ENCODE data around the gene COL28A1. TPM values are rescaled to one million over a fixed set of nuclear protein-coding genes. Genes with fewer than 3 reads are reported as not detected.

The COL28A1 gene
- total and polyA plus RNA-seq, 4 donors: 0.05 to 0.50 (median 0.18) TPM

- Histone ChIP-seq H3K9ac (ENCODE audit: low read depth in 1 of 2, low read length in 2 of 2) (no peak overlapping the region), H3K27ac (ENCODE audit: low read depth in 1 of 2, low read length in 2 of 2) (no peak overlapping the region), H3K36me3 (ENCODE audit: control insufficient read depth in 4 of 4, insufficient read depth in 3 of 4, low read depth in 1 of 4, low read length in 3 of 4) (no peaks in the 10 kb centered on the region), H3K27me3 (ENCODE audit: control insufficient read depth in 4 of 4, insufficient read depth in 4 of 4, low read length in 3 of 4) (no peaks in the 10 kb centered on the region), H3K9me3 (ENCODE audit: control insufficient read depth in 4 of 4, low read length in 3 of 4) (no peaks in the 10 kb centered on the region), H3K4me1 (ENCODE audit: control insufficient read depth in 4 of 4, insufficient read depth in 4 of 4, low read length in 3 of 4) (no peaks in the 10 kb centered on the region), H3K4me3 (ENCODE audit: low read depth in 1 of 3, low read length in 3 of 3) (no peak overlapping the region)
- WGBS: 80% methylated on average over 2 of the region's 2 CpGs
- TF ChIP-seq REST (IDR thresholded peaks at IDR 0.05) (no peak), RXRA (IDR thresholded peaks at IDR 0.05) (no peak), YY1 (IDR thresholded peaks at IDR 0.05) (no peak), FOXA1 (IDR thresholded peaks at IDR 0.05) (no peak), ZBTB33 (IDR thresholded peaks at IDR 0.05) (no peak), RAD21 (IDR thresholded peaks at IDR 0.05) (no peak), SP1 (IDR thresholded peaks at IDR 0.05) (no peak), FOXA2 (IDR thresholded peaks at IDR 0.05) (no peak), ATF3 (IDR thresholded peaks at IDR 0.05) (no peak), HNF4A (conservative IDR thresholded peaks at IDR 0.05) (no peak), NR2F2 (IDR thresholded peaks at IDR 0.05) (no peak), GABPA (IDR thresholded peaks at IDR 0.05 in 1 of 2, conservative IDR thresholded peaks at IDR 0.05 in 1 of 2) (no peak), TAF1 (conservative IDR thresholded peaks at IDR 0.05) (no peak), JUND (IDR thresholded peaks at IDR 0.05) (no peak), HNF4G (IDR thresholded peaks at IDR 0.05) (no peak)
- DNase-seq (ENCODE audit: low spot score): no peak
These were observed 223.3 kb downstream of the COL28A1 start for GRCh38 chr7:7312323-7312722.

- no peaks in the 10 kb centered on the region for H3K4me1 ChIP-seq (ENCODE audit: control insufficient read depth in 4 of 4, insufficient read depth in 4 of 4, low read length in 3 of 4)
- no peak overlapping the region for H3K27ac ChIP-seq (ENCODE audit: low read depth in 1 of 2, low read length in 2 of 2)
- no peak overlapping the region for H3K9ac ChIP-seq (ENCODE audit: low read depth in 1 of 2, low read length in 2 of 2)
- WGBS: 87% methylated on average over 2 of the region's 2 CpGs
- no peaks in the 10 kb centered on the region for H3K27me3 ChIP-seq (ENCODE audit: control insufficient read depth in 4 of 4, insufficient read depth in 4 of 4, low read length in 3 of 4)
- no peak for DNase-seq (ENCODE audit: low spot score)
- H3K9me3 ChIP-seq (ENCODE audit: control insufficient read depth in 4 of 4, low read length in 3 of 4): no peaks in the 10 kb centered on the region
- no peak overlapping the region for H3K4me3 ChIP-seq (ENCODE audit: low read depth in 1 of 3, low read length in 3 of 3)
- no peaks in the 10 kb centered on the region for H3K36me3 ChIP-seq (ENCODE audit: control insufficient read depth in 4 of 4, insufficient read depth in 3 of 4, low read depth in 1 of 4, low read length in 3 of 4)
- TF ChIP-seq CTCF (IDR thresholded peaks at IDR 0.05; ENCODE audit: low read depth, low read length, missing input control) (no peak), TAF1 (conservative IDR thresholded peaks at IDR 0.05) (no peak), REST (IDR thresholded peaks at IDR 0.05) (no peak), RXRA (IDR thresholded peaks at IDR 0.05) (no peak), FOXA2 (IDR thresholded peaks at IDR 0.05) (no peak), MAX (IDR thresholded peaks at IDR 0.05) (no peak), ZBTB33 (IDR thresholded peaks at IDR 0.05) (no peak), RAD21 (IDR thresholded peaks at IDR 0.05) (no peak), JUND (IDR thresholded peaks at IDR 0.05) (no peak), SP1 (IDR thresholded peaks at IDR 0.05) (no peak), ATF3 (IDR thresholded peaks at IDR 0.05) (no peak), YY1 (IDR thresholded peaks at IDR 0.05) (no peak), HNF4A (conservative IDR thresholded peaks at IDR 0.05) (no peak), GABPA (IDR thresholded peaks at IDR 0.05 in 1 of 2, conservative IDR thresholded peaks at IDR 0.05 in 1 of 2) (no peak), EGR1 (IDR thresholded peaks at IDR 0.05; ENCODE audit: low read depth in 2 of 2) (no peak)
These were observed 224.7 kb downstream of the COL28A1 start for GRCh38 chr7:7311001-7311400.

Data from liver (tissue), 9 donors.